ENCODE results near the gene ETV1. TPM values are rescaled to one million over a fixed set of nuclear protein-coding genes. Genes with fewer than 3 reads are reported as not detected.

Gene ETV1
- total RNA-seq, 1 experiment from 2014 or later: 7.4 TPM

- no peaks in the 10 kb centered on the region for H3K4me1 ChIP-seq (ENCODE audit: control insufficient read depth, insufficient read depth, low read length)
- no peak overlapping the region for H3K4me3 ChIP-seq (ENCODE audit: low read depth in 2 of 2, low read length in 2 of 2)
- no peaks in the 10 kb centered on the region for H3K27me3 ChIP-seq (ENCODE audit: control insufficient read depth, insufficient read depth, low read length)
- no TSS peak for BruUV-seq (replicated peaks)
- ChIA-PET POLR2A (no interaction called here), CTCF (no interaction called here)
- H3K36me3 ChIP-seq (ENCODE audit: control insufficient read depth, insufficient read depth, low read length): no peaks in the 10 kb centered on the region
- intact Hi-C loops (cut with micrococcal nuclease; ENCODE audit: unreplicated experiment) (no loop called here), in situ Hi-C loops (cut with HindIII; ENCODE audit: low pct_unique_long_range_greater_than_20kb, low sequenced_read_pairs) (no loop called here)
- no peak for TF ChIP-seq REST (IDR thresholded peaks at IDR 0.05; ENCODE audit: insufficient read depth in 1 of 2, low read depth in 2 of 2, low read length in 1 of 2)
- no peak for TF ChIP-seq SIN3A (IDR thresholded peaks at IDR 0.05; ENCODE audit: borderline replicate concordance, insufficient read depth, low read depth, low read length)
- TF ChIP-seq POLR2AphosphoS5 (IDR thresholded peaks at IDR 0.05; ENCODE audit: low read depth, low read length): no peak
- TF ChIP-seq, protein P1, sequence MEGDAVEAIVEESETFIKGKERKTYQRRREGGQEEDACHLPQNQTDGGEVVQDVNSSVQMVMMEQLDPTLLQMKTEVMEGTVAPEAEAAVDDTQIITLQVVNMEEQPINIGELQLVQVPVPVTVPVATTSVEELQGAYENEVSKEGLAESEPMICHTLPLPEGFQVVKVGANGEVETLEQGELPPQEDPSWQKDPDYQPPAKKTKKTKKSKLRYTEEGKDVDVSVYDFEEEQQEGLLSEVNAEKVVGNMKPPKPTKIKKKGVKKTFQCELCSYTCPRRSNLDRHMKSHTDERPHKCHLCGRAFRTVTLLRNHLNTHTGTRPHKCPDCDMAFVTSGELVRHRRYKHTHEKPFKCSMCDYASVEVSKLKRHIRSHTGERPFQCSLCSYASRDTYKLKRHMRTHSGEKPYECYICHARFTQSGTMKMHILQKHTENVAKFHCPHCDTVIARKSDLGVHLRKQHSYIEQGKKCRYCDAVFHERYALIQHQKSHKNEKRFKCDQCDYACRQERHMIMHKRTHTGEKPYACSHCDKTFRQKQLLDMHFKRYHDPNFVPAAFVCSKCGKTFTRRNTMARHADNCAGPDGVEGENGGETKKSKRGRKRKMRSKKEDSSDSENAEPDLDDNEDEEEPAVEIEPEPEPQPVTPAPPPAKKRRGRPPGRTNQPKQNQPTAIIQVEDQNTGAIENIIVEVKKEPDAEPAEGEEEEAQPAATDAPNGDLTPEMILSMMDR (IDR thresholded peaks at IDR 0.05): no peak
- no peak for TF ChIP-seq TCF7L2 (IDR thresholded peaks at IDR 0.05; ENCODE audit: low read depth, low read length)
- no peaks in the 10 kb centered on the region for H3K9me3 ChIP-seq (ENCODE audit: control insufficient read depth, insufficient read depth, low read depth, low read length)
- H3K27ac ChIP-seq (ENCODE audit: low read length): no peak overlapping the region
- ATAC-seq (no peak), DNase-seq (ENCODE audit: low read depth, low spot score) (no peak)
Measured at GRCh38 chr7:13904007-13904406, 85.5 kb downstream of the ETV1 start.

GRCh38 chr7:13901577-13901976 lies 87.9 kb downstream of the ETV1 start:
- CTCF ChIA-PET: no interaction called here
- intact Hi-C loops (cut with micrococcal nuclease; ENCODE audit: unreplicated experiment): no loop called here

More at GRCh38 chr7:13901577-13901976, 87.9 kb downstream of the ETV1 start:
- BruUV-seq (replicated peaks): no TSS peak
- Histone ChIP-seq H3K36me3 (ENCODE audit: control insufficient read depth, insufficient read depth, low read length) (no peaks in the 10 kb centered on the region), H3K9me3 (ENCODE audit: control insufficient read depth, insufficient read depth, low read depth, low read length) (no peaks in the 10 kb centered on the region), H3K27me3 (ENCODE audit: control insufficient read depth, insufficient read depth, low read length) (no peaks in the 10 kb centered on the region), H3K27ac (ENCODE audit: low read length) (no peak overlapping the region), H3K4me3 (ENCODE audit: low read depth in 2 of 2, low read length in 2 of 2) (no peak overlapping the region), H3K4me1 (ENCODE audit: control insufficient read depth, insufficient read depth, low read length) (no peaks in the 10 kb centered on the region)
- DNase-seq (ENCODE audit: low read depth, low spot score) (no peak), ATAC-seq (no peak)
- POLR2A ChIA-PET: interaction anchor here (0.6 kb wide), 1 partner anchor 15 kb away, joined by 8 read pairs; no protein-coding TSS in a partner anchor
- in situ Hi-C loops (cut with HindIII; ENCODE audit: low pct_unique_long_range_greater_than_20kb, low sequenced_read_pairs): no loop called here
- TF ChIP-seq, protein P1 (IDR thresholded peaks at IDR 0.05): no peak
- TF ChIP-seq TCF7L2 (IDR thresholded peaks at IDR 0.05; ENCODE audit: low read depth, low read length): no peak
- no peak for TF ChIP-seq POLR2AphosphoS5 (IDR thresholded peaks at IDR 0.05; ENCODE audit: low read depth, low read length)
- no peak for TF ChIP-seq REST (IDR thresholded peaks at IDR 0.05; ENCODE audit: insufficient read depth in 1 of 2, low read depth in 2 of 2, low read length in 1 of 2)
- TF ChIP-seq SIN3A (IDR thresholded peaks at IDR 0.05; ENCODE audit: borderline replicate concordance, insufficient read depth, low read depth, low read length): no peak

Measured in Panc1 (cell line).